ENCODE measurements around the gene SORCS2. TPM values are rescaled to one million over a fixed set of nuclear protein-coding genes. Genes with fewer than 3 reads are reported as not detected.

The SORCS2 gene
- total RNA-seq, 2 donors from 2014 or later: 1.5 to 1.7 TPM

GRCh38 chr4:7503559-7504249 is 311.4 kb downstream of the SORCS2 start:
- H3K27ac ChIP-seq: no peak overlapping the region
- TF ChIP-seq CTCF (IDR thresholded peaks at IDR 0.05): no peak
- H3K27me3 ChIP-seq: no peaks in the 10 kb centered on the region
- no peaks in the 10 kb centered on the region for H3K9me3 ChIP-seq
- no peak for DNase-seq (ENCODE audit: low spot score)
- no peaks in the 10 kb centered on the region for H3K36me3 ChIP-seq
- no peak overlapping the region for H3K4me3 ChIP-seq
- H3K4me1 ChIP-seq: no peaks in the 10 kb centered on the region

GRCh38 chr4:7505116-7505900 is 313.0 kb downstream of the SORCS2 start:
- no peak for DNase-seq (ENCODE audit: low spot score)
- H3K27me3 ChIP-seq: no peaks in the 10 kb centered on the region
- no peak for TF ChIP-seq CTCF (IDR thresholded peaks at IDR 0.05)
- H3K27ac ChIP-seq: no peak overlapping the region
- H3K36me3 ChIP-seq: no peaks in the 10 kb centered on the region
- no peak overlapping the region for H3K4me3 ChIP-seq
- H3K4me1 ChIP-seq: no peaks in the 10 kb centered on the region
- H3K9me3 ChIP-seq: no peaks in the 10 kb centered on the region

- no peak for DNase-seq (ENCODE audit: low spot score)
- Histone ChIP-seq H3K27me3 (no peaks in the 10 kb centered on the region), H3K9me3 (no peaks in the 10 kb centered on the region), H3K27ac (no peak overlapping the region), H3K36me3 (no peaks in the 10 kb centered on the region), H3K4me3 (no peak overlapping the region), H3K4me1 (no peaks in the 10 kb centered on the region)
- no peak for TF ChIP-seq CTCF (IDR thresholded peaks at IDR 0.05)
These were observed 313.8 kb downstream of the SORCS2 start for GRCh38 chr4:7506119-7506518.

- no peak for TF ChIP-seq CTCF (IDR thresholded peaks at IDR 0.05)
- DNase-seq (ENCODE audit: low spot score): no peak
- no peaks in the 10 kb centered on the region for H3K27me3 ChIP-seq
- no peaks in the 10 kb centered on the region for H3K9me3 ChIP-seq
- H3K4me1 ChIP-seq: no peaks in the 10 kb centered on the region
- no peaks in the 10 kb centered on the region for H3K36me3 ChIP-seq
- no peak overlapping the region for H3K27ac ChIP-seq
- H3K4me3 ChIP-seq: no peak overlapping the region
These were observed 314.2 kb downstream of the SORCS2 start for GRCh38 chr4:7506572-7506971.

- no peak for DNase-seq (ENCODE audit: low spot score)
- H3K36me3 ChIP-seq: no peaks in the 10 kb centered on the region
- H3K4me1 ChIP-seq: no peaks in the 10 kb centered on the region
- no peak for TF ChIP-seq CTCF (IDR thresholded peaks at IDR 0.05)
- H3K27ac ChIP-seq: no peak overlapping the region
- H3K4me3 ChIP-seq: no peak overlapping the region
- no peaks in the 10 kb centered on the region for H3K27me3 ChIP-seq
- no peaks in the 10 kb centered on the region for H3K9me3 ChIP-seq
These were observed 315.0 kb downstream of the SORCS2 start for GRCh38 chr4:7507381-7507780.
